IMR-90 (cell line): ENCODE measurements around the gene RTL5.
A peak's percentile ranks its signal among the peaks of the same experiment; 100 is the strongest.

Source experiments
- CEBPB ChIP-seq: IDR thresholded peaks from 2 replicates; pipeline ENCODE4 v1.6.1; 2012; ENCODE audit warnings: low read depth, low read length, improper control_type of control experiment
- NFE2L2 ChIP-seq: fragments of 150-350 bp; IDR thresholded peaks from 2 replicates; pipeline ENCODE4 v1.6.1; 2016; ENCODE audit warnings: low read depth, mild to moderate bottlenecking, low read length
- POLR2A ChIP-seq: IDR thresholded peaks from 2 replicates; pipeline ENCODE4 v1.6.1; 2012; ENCODE audit warnings: mild to moderate bottlenecking, low read depth, low read length
- TF ChIP-seq, protein P1 (sequence below): conservative IDR thresholded peaks from 2 replicates; pipeline ENCODE4 v1.5.1; 2012; ENCODE audit warnings: mild to moderate bottlenecking, low read depth, low read length, improper control_type of control experiment
- TF ChIP-seq, protein P2 (sequence below): fragments of 150-350 bp; IDR thresholded peaks from 2 replicates; pipeline ENCODE4 v1.6.1; 2017; ENCODE audit warnings: mild to moderate bottlenecking, antibody characterized with exemption, low read length, low read depth

DNA sequence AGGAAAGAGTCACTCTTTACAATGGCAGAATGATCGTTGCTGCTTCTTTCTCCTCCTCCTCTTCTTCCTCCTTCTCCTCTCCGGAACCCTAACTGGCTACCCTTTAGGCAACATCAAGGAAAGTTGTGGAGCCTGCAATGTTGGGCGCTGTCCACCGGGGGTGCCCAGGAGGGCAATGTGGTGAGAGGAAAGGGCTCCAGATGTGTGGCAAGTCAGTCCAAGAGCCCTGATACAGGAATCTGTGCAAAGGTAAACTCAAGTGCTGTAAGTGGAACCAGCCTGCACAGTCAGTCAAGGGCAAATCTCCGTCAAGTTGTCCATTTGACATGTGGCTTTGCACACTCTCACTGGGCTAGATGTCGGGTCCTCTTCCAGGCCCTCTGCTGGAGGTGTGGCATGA is 2.8 kb downstream of the RTL5 start:
- TF ChIP-seq, protein P1, sequence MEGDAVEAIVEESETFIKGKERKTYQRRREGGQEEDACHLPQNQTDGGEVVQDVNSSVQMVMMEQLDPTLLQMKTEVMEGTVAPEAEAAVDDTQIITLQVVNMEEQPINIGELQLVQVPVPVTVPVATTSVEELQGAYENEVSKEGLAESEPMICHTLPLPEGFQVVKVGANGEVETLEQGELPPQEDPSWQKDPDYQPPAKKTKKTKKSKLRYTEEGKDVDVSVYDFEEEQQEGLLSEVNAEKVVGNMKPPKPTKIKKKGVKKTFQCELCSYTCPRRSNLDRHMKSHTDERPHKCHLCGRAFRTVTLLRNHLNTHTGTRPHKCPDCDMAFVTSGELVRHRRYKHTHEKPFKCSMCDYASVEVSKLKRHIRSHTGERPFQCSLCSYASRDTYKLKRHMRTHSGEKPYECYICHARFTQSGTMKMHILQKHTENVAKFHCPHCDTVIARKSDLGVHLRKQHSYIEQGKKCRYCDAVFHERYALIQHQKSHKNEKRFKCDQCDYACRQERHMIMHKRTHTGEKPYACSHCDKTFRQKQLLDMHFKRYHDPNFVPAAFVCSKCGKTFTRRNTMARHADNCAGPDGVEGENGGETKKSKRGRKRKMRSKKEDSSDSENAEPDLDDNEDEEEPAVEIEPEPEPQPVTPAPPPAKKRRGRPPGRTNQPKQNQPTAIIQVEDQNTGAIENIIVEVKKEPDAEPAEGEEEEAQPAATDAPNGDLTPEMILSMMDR = peak; percentile 31
- TF ChIP-seq NFE2L2 (no peak), CEBPB (no peak), POLR2A (no peak)
- TF ChIP-seq, protein P2, sequence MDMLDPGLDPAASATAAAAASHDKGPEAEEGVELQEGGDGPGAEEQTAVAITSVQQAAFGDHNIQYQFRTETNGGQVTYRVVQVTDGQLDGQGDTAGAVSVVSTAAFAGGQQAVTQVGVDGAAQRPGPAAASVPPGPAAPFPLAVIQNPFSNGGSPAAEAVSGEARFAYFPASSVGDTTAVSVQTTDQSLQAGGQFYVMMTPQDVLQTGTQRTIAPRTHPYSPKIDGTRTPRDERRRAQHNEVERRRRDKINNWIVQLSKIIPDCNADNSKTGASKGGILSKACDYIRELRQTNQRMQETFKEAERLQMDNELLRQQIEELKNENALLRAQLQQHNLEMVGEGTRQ = no peak
